HCT116 (cell line): ENCODE results near the gene PABPC1L2B. TPM values are rescaled to one million over a fixed set of nuclear protein-coding genes. Genes with fewer than 3 reads are reported as not detected.
"Not testable (repeated sequence)": the region's sequence is repeated elsewhere in the genome, so short reads cannot be mapped to it uniquely, and the experiment has no call there.

Source experiments
- ATAC-seq: fragments of 200-7000 bp; cut with Tn5 transposase; 2 replicates; pipeline ENCODE4 v1.9.1; 2020; ENCODE audit warnings: mild to moderate bottlenecking, moderate library complexity
- BruUV-seq: library from RNA; stranded (reverse); fragments of 400-500 nt; replicated peaks from 2 replicates; lab custom pipeline; 2021; lab: Mats Ljungman, UMichigan
- CTCF ChIA-PET: fragments of 300-600 bp; sonication (Branson Sonifier 250); formaldehyde crosslinking; loops from one replicate; lab custom pipeline; 2021; ENCODE audit warnings: antibody characterized with exemption; lab: Charles Lee
- POLR2A ChIA-PET: fragments of 300-600, 350-600 bp; sonication (Branson Sonifier 250); formaldehyde crosslinking; loops from one replicate; lab custom pipeline; 2021; ENCODE audit warnings: antibody characterized with exemption; lab: Charles Lee
- RAD21 ChIA-PET, 2 experiments: fragments of 300-600 bp; sonication (Branson Sonifier 250); formaldehyde crosslinking; loops; one replicate each; lab custom pipeline; 2023; ENCODE audit warnings: low total read pairs in 2 of 2; ENCODE audit not compliant: uncharacterized antibody in 2 of 2, unreplicated experiment in 2 of 2, low non-redundant PET in 1 of 2; lab: Charles Lee
- DNase-seq: peaks from one replicate; pipeline ENCODE4 v3.0.0-alpha.2; 2010; ENCODE audit warnings: low read depth, low spot score
- H2AFZ ChIP-seq: fragments of 200-600 bp; shearing (Covaris generic), sonication (generic); 2 replicates; pipeline ENCODE4 v1.6.1; 2017; ENCODE audit warnings: low read depth, mixed run types, mixed read lengths, antibody characterized with exemption, low read length; ENCODE audit not compliant: poor library complexity, severe bottlenecking
- H3K27ac ChIP-seq: 2 replicates; pipeline ENCODE4 v1.5.1; 2012; ENCODE audit warnings: low read depth, low read length
- H3K27me3 ChIP-seq: fragments of 200-600 bp; sonication (generic); 2 replicates; pipeline ENCODE4 v1.6.1; 2016; ENCODE audit warnings: mixed run types, low read length, mixed read lengths; ENCODE audit not compliant: insufficient read depth
- H3K36me3 ChIP-seq, 2 experiments: fragments of 200-500 bp in 1 of 2; fragments of 200-600 bp in 1 of 2; sonication (Bioruptor generic) in 1 of 2; sonication (generic) in 1 of 2; 2 replicates each; pipeline versions ENCODE4 v1.5.1 to v1.6.1; 2014 to 2016; ENCODE audit warnings: low read length in 2 of 2, inconsistent platforms in 1 of 2, mixed read lengths in 1 of 2, mixed run types in 1 of 2; ENCODE audit not compliant: insufficient read depth in 2 of 2, control insufficient read depth in 1 of 2
- H3K4me1 ChIP-seq, 2 experiments: fragments of 200-600 bp in 1 of 2; sonication (generic) in 1 of 2; 2 replicates each; pipeline versions ENCODE4 v1.5.1 to v1.6.1; 2012 to 2017; ENCODE audit warnings: low read length in 2 of 2, inconsistent platforms in 1 of 2, mild to moderate bottlenecking in 1 of 2, mixed read lengths in 1 of 2, mixed run types in 1 of 2, moderate library complexity in 1 of 2; ENCODE audit not compliant: insufficient read depth in 2 of 2, control insufficient read depth in 1 of 2
- H3K4me2 ChIP-seq: fragments of 200-600 bp; sonication (generic); 2 replicates; pipeline ENCODE4 v1.6.1; 2017; ENCODE audit warnings: mixed run types, low read length, mixed read lengths
- H3K4me3 ChIP-seq, 2 experiments: fragments of 200-600 bp in 1 of 2; sonication (generic) in 1 of 2; replicated peaks in 1 of 2; 2 replicates each; pipeline ENCODE4 v1.5.1; 2011 to 2016; ENCODE audit warnings: low read length in 2 of 2, control low read depth in 1 of 2, low read depth in 1 of 2, mild to moderate bottlenecking in 1 of 2, mixed read lengths in 1 of 2, mixed run types in 1 of 2
- H3K79me2 ChIP-seq: fragments of 200-600 bp; sonication (generic); 2 replicates; pipeline ENCODE4 v1.6.1; 2017; ENCODE audit warnings: mild to moderate bottlenecking, mixed run types, low read length, moderate library complexity, mixed read lengths; ENCODE audit not compliant: insufficient read depth
- H3K9ac ChIP-seq: fragments of 200-600 bp; sonication (generic); 2 replicates; pipeline ENCODE4 v1.6.1; 2016; ENCODE audit warnings: low read length, mixed read lengths
- H3K9me2 ChIP-seq: fragments of 200-600 bp; sonication (generic), shearing (Covaris generic); 2 replicates; pipeline ENCODE4 v1.6.1; 2017; ENCODE audit warnings: mixed run types, mild to moderate bottlenecking, moderate library complexity; ENCODE audit not compliant: insufficient read depth
- H3K9me3 ChIP-seq, 2 experiments: fragments of 200-500 bp in 1 of 2; fragments of 200-600 bp in 1 of 2; sonication (Bioruptor generic) in 1 of 2; sonication (generic) in 1 of 2; 2 replicates each; pipeline ENCODE4 v1.6.1; 2014 to 2017; ENCODE audit warnings: low read length in 2 of 2, mixed read lengths in 2 of 2, inconsistent platforms in 1 of 2, low read depth in 1 of 2, mild to moderate bottlenecking in 1 of 2, mixed run types in 1 of 2, moderate library complexity in 1 of 2; ENCODE audit not compliant: control insufficient read depth in 1 of 2, insufficient read depth in 1 of 2
- H4K20me1 ChIP-seq: fragments of 200-600 bp; sonication (generic), shearing (Covaris generic); 2 replicates; pipeline ENCODE4 v1.6.1; 2017; ENCODE audit warnings: mixed run types, mild to moderate bottlenecking, moderate library complexity; ENCODE audit not compliant: insufficient read depth
- EGR1 ChIP-seq: IDR thresholded peaks from 2 replicates; pipeline ENCODE4 v1.6.1; 2012; ENCODE audit warnings: low read depth
- EZH2 ChIP-seq: fragments of 200-600 bp; sonication (generic); IDR thresholded peaks from 2 replicates; pipeline ENCODE4 v1.6.1; 2017; ENCODE audit warnings: antibody characterized with exemption, mixed run types
- EZH2phosphoT487 ChIP-seq: fragments of 200-600 bp; IDR thresholded peaks from 2 replicates; pipeline ENCODE4 v1.6.1; 2018; ENCODE audit warnings: antibody characterized with exemption, borderline replicate concordance
- POLR2AphosphoS5 ChIP-seq: IDR thresholded peaks from 2 replicates; pipeline ENCODE4 v1.6.1; 2011; ENCODE audit warnings: mild to moderate bottlenecking, low read depth, low read length, moderate library complexity
- ZBTB33 ChIP-seq: IDR thresholded peaks from 2 replicates; pipeline ENCODE4 v1.6.1; 2011; ENCODE audit warnings: mild to moderate bottlenecking, low read length, moderate library complexity; ENCODE audit not compliant: insufficient replicate concordance; ENCODE audit errors: extremely low read depth
- ZFX ChIP-seq: fragments of 450-650 bp; IDR thresholded peaks from 2 replicates; pipeline ENCODE4 v1.6.1; 2017
- ZNF274 ChIP-seq: fragments of 200-500 bp; sonication (Bioruptor generic); IDR thresholded peaks from 2 replicates; pipeline ENCODE4 v1.6.1; 2014; ENCODE audit warnings: mild to moderate bottlenecking, low read depth, low read length, inconsistent platforms
- intact Hi-C: fragments of 100-400 bp; cut with micrococcal nuclease; formaldehyde crosslinking; loops from 2 replicates; pipeline ENCODE4 v1.10.0; 2022
- total RNA-seq: library from RNA; stranded (reverse); gene quantifications from one replicate; pipeline ENCODE4 v1.2.1, GENCODE V29; 2021; ENCODE audit not compliant: unreplicated experiment
- TF ChIP-seq, protein P1 (sequence below): IDR thresholded peaks from 2 replicates; pipeline ENCODE4 v1.6.1; 2012

Gene PABPC1L2B
- total RNA-seq, 1 experiment from 2014 or later = not detected

DNA sequence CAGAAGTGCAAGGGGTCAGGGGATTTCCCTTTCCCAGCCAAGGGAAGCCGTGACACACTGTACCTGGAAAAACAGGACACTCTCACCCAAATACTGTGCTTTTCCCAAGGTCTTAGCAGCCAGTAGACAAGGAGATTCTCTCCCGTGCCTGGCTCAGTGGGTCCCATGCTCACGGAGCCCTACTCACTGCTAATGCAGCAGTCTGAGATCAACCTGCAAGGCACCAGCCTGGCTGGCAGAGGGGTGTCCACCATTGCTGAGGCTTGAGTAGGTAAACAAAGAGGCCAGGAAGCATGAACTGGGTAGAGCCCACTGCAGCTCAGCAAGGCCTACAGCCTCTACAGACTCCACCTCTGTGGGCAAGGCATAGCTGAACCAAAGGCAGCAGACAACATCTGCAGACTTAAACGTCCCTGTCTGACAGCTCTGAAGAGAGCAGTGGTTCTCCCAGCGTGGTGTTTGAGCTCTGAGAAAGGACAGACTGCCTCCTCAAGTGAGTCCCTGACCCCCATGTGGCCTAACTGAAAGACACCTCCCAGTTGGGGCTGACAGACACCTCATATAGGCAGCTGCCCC lies 21.8 kb upstream of the PABPC1L2B start:
- H3K27ac ChIP-seq, H3K9me2 ChIP-seq, POLR2A ChIA-PET, BruUV-seq, H3K79me2 ChIP-seq, H3K4me3 ChIP-seq, CTCF ChIA-PET, H3K9me3 ChIP-seq, ATAC-seq, H3K36me3 ChIP-seq, DNase-seq, RAD21 ChIA-PET, H4K20me1 ChIP-seq, H3K27me3 ChIP-seq, intact Hi-C loops, H3K4me2 ChIP-seq, H3K9ac ChIP-seq, H2AFZ ChIP-seq, H3K4me1 ChIP-seq: not testable (repeated sequence)

DNA sequence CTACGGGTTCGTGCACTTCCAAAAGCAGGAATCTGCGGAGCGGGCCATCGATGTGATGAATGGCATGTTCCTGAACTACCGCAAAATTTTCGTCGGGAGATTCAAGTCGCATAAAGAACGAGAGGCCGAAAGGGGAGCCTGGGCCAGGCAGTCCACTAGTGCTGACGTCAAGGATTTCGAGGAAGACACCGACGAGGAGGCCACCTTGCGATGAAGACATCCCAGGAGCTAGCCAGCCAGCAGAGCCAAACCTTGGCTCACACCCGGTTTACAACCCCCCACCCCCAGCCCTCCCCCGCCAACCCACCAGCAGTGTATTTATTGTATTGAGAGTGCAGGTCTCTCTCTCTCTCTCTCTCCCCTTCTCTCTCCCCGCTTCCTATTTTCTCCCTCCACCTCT lies 1.3 kb downstream of the PABPC1L2B start:
- H3K79me2 ChIP-seq, RAD21 ChIA-PET, H3K9me2 ChIP-seq, H4K20me1 ChIP-seq, DNase-seq, H3K4me1 ChIP-seq, H3K27me3 ChIP-seq, ATAC-seq, H2AFZ ChIP-seq, H3K36me3 ChIP-seq, H3K9me3 ChIP-seq, H3K9ac ChIP-seq, H3K27ac ChIP-seq, H3K4me3 ChIP-seq, BruUV-seq, H3K4me2 ChIP-seq, POLR2A ChIA-PET, CTCF ChIA-PET, intact Hi-C loops: not testable (repeated sequence)

- H3K36me3 ChIP-seq = no peaks in the 10 kb centered on the region
- H2AFZ ChIP-seq = no peak overlapping the region
- BruUV-seq = no TSS peak
- H3K79me2 ChIP-seq = no peaks in the 10 kb centered on the region
- ChIA-PET RAD21 (no interaction called here), POLR2A (no interaction called here), CTCF (no interaction called here)
- no peaks in the 10 kb centered on the region for H4K20me1 ChIP-seq
- H3K4me1 ChIP-seq = no peaks in the 10 kb centered on the region
- no peaks in the 10 kb centered on the region for H3K9me3 ChIP-seq
- no peak overlapping the region for H3K4me3 ChIP-seq
- no peak for ATAC-seq
- no peak overlapping the region for H3K4me2 ChIP-seq
- no peak overlapping the region for H3K27ac ChIP-seq
- H3K9me2 ChIP-seq = no peaks in the 10 kb centered on the region
- intact Hi-C loops = no loop called here
- no peaks in the 10 kb centered on the region for H3K27me3 ChIP-seq
- no peak overlapping the region for H3K9ac ChIP-seq
- DNase-seq = no peak
- TF ChIP-seq ZNF274 (no peak), EGR1 (no peak), EZH2phosphoT487 (no peak), EZH2 (no peak), ZFX (no peak), ZBTB33 (no peak), POLR2AphosphoS5 (no peak)
- TF ChIP-seq, protein P1, sequence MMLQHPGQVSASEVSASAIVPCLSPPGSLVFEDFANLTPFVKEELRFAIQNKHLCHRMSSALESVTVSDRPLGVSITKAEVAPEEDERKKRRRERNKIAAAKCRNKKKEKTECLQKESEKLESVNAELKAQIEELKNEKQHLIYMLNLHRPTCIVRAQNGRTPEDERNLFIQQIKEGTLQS = no peak
Measured at GRCh38 chrX:73021361-73022092, 18.8 kb downstream of the PABPC1L2B start.
